ENCODE measurements around the gene CACNA2D3.

CACNA2D3 gene

GRCh38 chr3:54758461-54758860 lies 636.1 kb downstream of the CACNA2D3 start:
- Histone ChIP-seq H3F3A (ENCODE audit: insufficient read depth) (no peaks in the 10 kb centered on the region), H2AFZ (ENCODE audit: low read depth, low read length, severe bottlenecking) (no peak overlapping the region), H3K79me2 (ENCODE audit: insufficient read depth, low read length) (no peaks in the 10 kb centered on the region), H4K20me1 (ENCODE audit: low read depth, low read length) (no peaks in the 10 kb centered on the region), H3K36me3 (ENCODE audit: low read length) (no peaks in the 10 kb centered on the region), H3K9ac (ENCODE audit: low read length) (no peak overlapping the region), H3K4me2 (ENCODE audit: low read depth, low read length, poor library complexity, severe bottlenecking) (no peak overlapping the region), H3K9me2 (replicated peaks; ENCODE audit: insufficient read depth, low read length) (no peaks in the 10 kb centered on the region), H3K9me3 (ENCODE audit: insufficient read depth, low read length) (no peaks in the 10 kb centered on the region), H3K27ac (ENCODE audit: low read depth, low read length) (no peak overlapping the region), H3K4me3 (ENCODE audit: insufficient read depth, low read length, poor library complexity, severe bottlenecking) (no peak overlapping the region), H3K27me3 (ENCODE audit: low read length) (no peaks in the 10 kb centered on the region)
- TF ChIP-seq EZH2phosphoT487 (conservative IDR thresholded peaks at IDR 0.05; ENCODE audit: low read length) (no peak), CTCF (IDR thresholded peaks at IDR 0.05; ENCODE audit: insufficient read depth, low read length, poor library complexity, severe bottlenecking) (no peak)

- Histone ChIP-seq H3K9ac (ENCODE audit: low read length) (no peak overlapping the region), H3K79me2 (ENCODE audit: insufficient read depth, low read length) (no peaks in the 10 kb centered on the region), H3K9me2 (replicated peaks; ENCODE audit: insufficient read depth, low read length) (no peaks in the 10 kb centered on the region), H3K4me3 (ENCODE audit: insufficient read depth, low read length, poor library complexity, severe bottlenecking) (no peak overlapping the region), H3K9me3 (ENCODE audit: insufficient read depth, low read length) (no peaks in the 10 kb centered on the region), H3K36me3 (ENCODE audit: low read length) (no peaks in the 10 kb centered on the region), H3F3A (ENCODE audit: insufficient read depth) (no peaks in the 10 kb centered on the region), H4K20me1 (ENCODE audit: low read depth, low read length) (no peaks in the 10 kb centered on the region), H3K27me3 (ENCODE audit: low read length) (no peaks in the 10 kb centered on the region), H3K27ac (ENCODE audit: low read depth, low read length) (no peak overlapping the region), H3K4me2 (ENCODE audit: low read depth, low read length, poor library complexity, severe bottlenecking) (no peak overlapping the region), H2AFZ (ENCODE audit: low read depth, low read length, severe bottlenecking) (no peak overlapping the region)
- no peak for TF ChIP-seq EZH2phosphoT487 (conservative IDR thresholded peaks at IDR 0.05; ENCODE audit: low read length)
- no peak for TF ChIP-seq CTCF (IDR thresholded peaks at IDR 0.05; ENCODE audit: insufficient read depth, low read length, poor library complexity, severe bottlenecking)
Observed at GRCh38 chr3:54759166-54759565, 636.8 kb downstream of the CACNA2D3 start.

GRCh38 chr3:54760201-54760600 lies 637.8 kb downstream of the CACNA2D3 start:
- TF ChIP-seq CTCF (IDR thresholded peaks at IDR 0.05; ENCODE audit: insufficient read depth, low read length, poor library complexity, severe bottlenecking) (no peak), EZH2phosphoT487 (conservative IDR thresholded peaks at IDR 0.05; ENCODE audit: low read length) (no peak)
- Histone ChIP-seq H3K27me3 (ENCODE audit: low read length) (no peaks in the 10 kb centered on the region), H3K27ac (ENCODE audit: low read depth, low read length) (no peak overlapping the region)

More at GRCh38 chr3:54760201-54760600, 637.8 kb downstream of the CACNA2D3 start:
- Histone ChIP-seq H2AFZ (ENCODE audit: low read depth, low read length, severe bottlenecking) (no peak overlapping the region), H3K4me2 (ENCODE audit: low read depth, low read length, poor library complexity, severe bottlenecking) (no peak overlapping the region), H3K9me2 (replicated peaks; ENCODE audit: insufficient read depth, low read length) (no peaks in the 10 kb centered on the region), H4K20me1 (ENCODE audit: low read depth, low read length) (no peaks in the 10 kb centered on the region), H3K79me2 (ENCODE audit: insufficient read depth, low read length) (no peaks in the 10 kb centered on the region), H3F3A (ENCODE audit: insufficient read depth) (no peaks in the 10 kb centered on the region), H3K36me3 (ENCODE audit: low read length) (no peaks in the 10 kb centered on the region), H3K9ac (ENCODE audit: low read length) (no peak overlapping the region), H3K4me3 (ENCODE audit: insufficient read depth, low read length, poor library complexity, severe bottlenecking) (no peak overlapping the region), H3K9me3 (ENCODE audit: insufficient read depth, low read length) (no peaks in the 10 kb centered on the region)

Measured in SU-DHL-6 (cell line).